Sigmoid colon (tissue), 3 donors: ENCODE data around the gene LST1.

Experiments used
- CTCF ChIP-seq, 4 experiments: fragments of 450-650 bp in 3 of 4; fragments of 200-600 bp in 1 of 4; IDR thresholded peaks; one replicate each; pipeline ENCODE4 v1.5.1; 2016 to 2019; ENCODE audit warnings: antibody characterized with exemption in 4 of 4, mild to moderate bottlenecking in 3 of 4, moderate library complexity in 2 of 4
- POLR2A ChIP-seq, 2 donors: fragments of 450-650 bp; IDR thresholded peaks; one replicate each; pipeline ENCODE4 v1.6.1; 2016; ENCODE audit warnings: antibody characterized with exemption in 2 of 2, mild to moderate bottlenecking in 2 of 2, moderate library complexity in 2 of 2

GRCh38 chr6:31556307-31556706, 29.8 kb upstream of the LST1 start:
- TF ChIP-seq POLR2A (IDR thresholded peaks at IDR 0.05) (no peak), CTCF (IDR thresholded peaks at IDR 0.05) (no peak)
